HG03196 (cell line): ENCODE results near the gene BAIAP2.

ENCODE experiments used
- ATAC-seq: cut with Tn5 transposase; IDR thresholded peaks from one replicate; pipeline ENCODE4 v1.9.1; 2021; ENCODE audit not compliant: unreplicated experiment

BAIAP2 gene

DNA sequence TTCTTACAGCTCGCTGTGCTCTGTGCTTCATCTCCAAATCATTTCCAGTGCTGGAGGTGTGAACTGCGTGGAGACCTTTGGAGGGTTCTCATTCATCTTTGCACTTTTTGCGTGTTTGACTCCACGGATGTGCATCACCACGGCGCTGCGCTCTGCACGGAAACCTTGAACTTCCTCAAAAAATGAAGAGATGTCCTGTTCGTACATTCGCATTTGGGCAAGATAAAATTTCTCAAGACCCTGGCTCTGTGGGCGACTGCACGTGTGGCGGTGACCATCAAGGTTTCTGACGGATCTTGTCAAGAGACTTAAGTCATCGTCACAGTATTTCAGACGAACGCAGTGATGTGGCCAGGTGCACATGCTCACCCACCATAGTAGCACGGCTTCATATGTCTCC is 120.0 kb downstream of the BAIAP2 start:
- no peak for ATAC-seq

- ATAC-seq: no peak
These were observed 122.2 kb downstream of the BAIAP2 start for GRCh38 chr17:81156866-81157805.

DNA sequence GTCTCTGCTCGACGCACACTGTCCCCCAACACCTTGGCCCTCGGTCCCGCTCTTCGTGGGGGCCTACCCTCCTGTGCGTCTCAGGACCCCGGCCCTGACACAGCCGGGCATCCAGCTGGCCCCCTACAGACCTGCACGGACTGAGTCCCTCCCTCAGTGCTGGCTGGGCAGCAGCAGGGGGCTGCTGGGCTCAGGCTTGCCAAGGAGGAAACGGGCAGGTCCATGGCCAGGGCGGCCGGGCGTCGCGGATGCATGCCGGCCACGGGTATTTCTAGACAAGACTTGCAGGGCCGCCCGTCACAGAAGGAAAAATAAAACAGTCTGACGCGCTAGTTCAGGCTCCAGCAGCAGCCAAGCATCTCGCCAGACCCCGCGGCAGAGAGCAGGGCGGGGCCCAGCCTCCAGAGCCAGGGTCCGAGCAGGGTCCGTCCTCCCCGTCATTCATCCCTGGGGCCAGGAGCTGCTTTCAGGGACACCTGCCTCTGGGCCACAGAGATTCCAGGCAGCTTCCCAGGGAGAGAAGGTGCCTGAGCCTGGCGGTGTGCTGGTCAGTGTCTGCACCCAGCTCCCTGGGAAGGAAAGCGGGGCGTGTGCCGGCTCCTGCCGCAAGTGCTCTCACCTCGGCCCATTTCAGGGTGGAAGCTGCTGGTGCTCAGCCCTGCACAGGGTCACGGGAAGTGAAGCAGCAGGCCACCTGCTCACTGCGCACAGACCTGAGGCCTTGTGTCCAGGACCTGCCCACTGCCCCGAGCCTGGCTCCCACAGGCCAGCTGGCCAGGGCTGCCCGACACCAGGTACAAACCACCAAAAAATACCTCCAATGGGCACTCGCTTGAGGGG is 123.1 kb downstream of the BAIAP2 start:
- ATAC-seq: no peak

DNA sequence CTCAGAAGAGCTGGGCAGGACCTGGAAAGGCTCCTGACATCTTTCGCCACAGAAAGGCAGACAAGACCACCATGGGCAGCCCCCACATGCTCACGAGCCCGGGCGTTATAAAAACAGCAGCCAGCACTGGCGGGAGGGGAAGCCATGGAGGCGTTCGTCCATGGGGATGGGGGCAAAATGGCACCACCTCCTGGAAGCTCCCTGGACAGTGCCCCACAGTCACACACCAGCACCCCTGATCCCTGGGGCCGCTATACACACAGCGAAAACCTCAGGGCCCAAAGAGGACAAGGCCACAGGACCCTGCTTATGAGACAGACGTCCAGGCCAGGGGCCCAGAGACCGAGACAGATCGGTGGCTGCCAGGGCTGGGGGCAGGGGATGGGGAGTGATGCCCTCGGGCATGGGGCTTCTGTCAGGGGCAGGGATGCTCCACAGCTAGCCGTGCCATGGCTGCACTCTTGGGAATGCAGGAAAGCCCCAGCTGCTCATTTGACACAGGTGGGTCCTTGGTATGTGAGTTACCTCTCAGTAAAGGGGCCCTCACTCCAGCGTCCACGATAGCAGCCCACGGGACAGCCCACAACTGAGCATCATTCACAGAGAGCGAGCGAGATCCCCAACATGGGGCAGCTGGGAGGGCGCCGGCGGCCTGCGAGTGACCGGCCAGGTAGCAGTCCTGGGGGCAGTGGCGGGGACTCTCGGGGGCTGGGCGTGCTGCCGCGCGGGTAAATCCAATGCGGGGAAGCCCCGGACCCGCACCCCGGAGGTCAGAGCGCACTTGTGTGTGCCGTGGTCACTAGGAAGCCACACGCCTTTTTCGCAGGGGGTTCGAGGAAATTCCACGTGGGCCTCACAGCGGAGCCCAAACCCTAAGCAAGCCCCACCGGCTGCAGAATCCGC is 124.0 kb downstream of the BAIAP2 start:
- ATAC-seq: no peak

DNA sequence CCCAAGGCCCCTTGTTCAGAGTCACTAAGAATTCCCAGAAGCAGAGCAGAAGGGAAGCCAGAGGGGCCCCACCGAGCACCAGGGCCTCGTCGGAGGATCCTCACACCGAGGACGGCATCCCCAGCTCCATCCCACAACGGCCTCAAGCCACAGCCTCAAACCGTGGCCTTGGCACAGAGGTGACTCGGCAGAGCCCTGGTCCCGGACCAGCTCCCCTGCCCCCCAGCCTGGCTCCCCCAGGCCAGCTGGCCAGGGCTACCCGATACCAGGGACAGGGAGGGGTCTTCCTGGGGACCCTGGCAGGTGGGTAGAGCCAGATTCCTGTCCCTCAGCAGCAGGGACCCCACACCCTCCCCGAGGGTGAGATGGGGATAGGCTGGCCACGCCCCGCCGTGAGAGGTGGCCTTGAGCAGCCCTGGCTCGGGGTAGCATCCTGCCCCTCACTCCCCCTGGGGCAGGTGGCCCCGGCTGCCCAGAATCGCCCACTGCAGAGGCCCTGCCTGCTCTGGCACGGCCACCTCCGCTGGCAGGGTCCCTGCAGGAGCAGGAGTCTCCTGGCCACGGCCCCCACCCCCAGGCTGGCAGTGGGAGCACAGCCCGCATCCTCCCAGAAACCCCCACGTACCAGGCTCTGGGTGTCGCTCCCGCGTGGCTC is 124.8 kb downstream of the BAIAP2 start:
- ATAC-seq: no peak

DNA sequence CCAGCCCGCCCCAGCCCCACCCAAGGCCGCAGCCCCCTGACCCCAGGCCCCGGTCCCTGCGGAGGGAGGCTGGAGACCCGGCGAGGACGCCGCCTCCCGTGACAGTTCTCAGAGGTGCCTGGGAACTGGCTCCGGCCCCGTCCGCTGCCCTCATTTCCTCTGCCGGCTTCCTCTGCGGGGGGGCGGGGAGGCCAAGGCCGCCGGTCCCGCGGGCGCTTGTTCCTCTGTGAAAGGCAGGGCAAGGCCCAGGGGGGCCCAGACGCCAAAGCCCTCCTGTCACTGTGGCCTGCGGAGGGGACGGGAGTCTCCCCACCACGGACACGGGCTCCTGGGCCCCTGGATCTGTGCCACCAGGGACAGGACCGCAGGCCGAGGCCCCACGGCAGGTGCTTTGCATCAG is 125.4 kb downstream of the BAIAP2 start:
- ATAC-seq: no peak

DNA sequence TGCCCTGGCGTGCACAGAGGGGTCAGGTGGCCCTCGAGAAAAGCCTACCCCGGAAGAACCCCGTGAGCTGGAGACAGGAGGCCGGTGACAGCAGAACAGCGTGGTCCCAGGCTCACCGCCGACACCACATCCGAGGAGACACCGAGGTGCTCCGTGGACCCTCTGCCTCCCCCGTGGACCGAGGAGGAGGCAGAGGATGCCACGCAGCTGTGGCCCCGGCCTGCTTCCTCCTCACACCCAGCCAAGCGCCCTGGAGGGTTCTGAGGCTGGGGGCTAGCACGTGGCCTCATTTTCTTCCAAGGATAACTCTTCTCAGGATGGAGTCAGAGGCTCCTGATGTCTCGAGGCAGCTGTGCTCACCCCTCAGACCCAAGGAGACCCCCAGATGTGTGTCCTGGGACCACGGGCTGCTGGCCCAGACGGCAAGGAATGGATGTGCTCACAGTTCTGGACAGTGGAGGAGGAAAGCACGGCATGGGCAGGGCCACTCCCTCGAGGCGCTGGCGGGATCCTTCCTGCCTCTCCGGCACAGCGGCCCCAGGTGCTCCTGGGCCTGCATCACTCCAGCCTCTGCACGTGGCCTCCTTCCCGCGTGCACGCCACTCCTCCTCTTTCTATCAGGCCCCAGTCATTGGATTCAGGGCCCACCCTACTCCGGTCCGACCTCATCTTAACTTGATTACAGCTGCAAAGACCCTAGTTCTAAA is 125.9 kb downstream of the BAIAP2 start:
- no peak for ATAC-seq

- no peak for ATAC-seq
These were observed 126.6 kb downstream of the BAIAP2 start for GRCh38 chr17:81161536-81161935.

DNA sequence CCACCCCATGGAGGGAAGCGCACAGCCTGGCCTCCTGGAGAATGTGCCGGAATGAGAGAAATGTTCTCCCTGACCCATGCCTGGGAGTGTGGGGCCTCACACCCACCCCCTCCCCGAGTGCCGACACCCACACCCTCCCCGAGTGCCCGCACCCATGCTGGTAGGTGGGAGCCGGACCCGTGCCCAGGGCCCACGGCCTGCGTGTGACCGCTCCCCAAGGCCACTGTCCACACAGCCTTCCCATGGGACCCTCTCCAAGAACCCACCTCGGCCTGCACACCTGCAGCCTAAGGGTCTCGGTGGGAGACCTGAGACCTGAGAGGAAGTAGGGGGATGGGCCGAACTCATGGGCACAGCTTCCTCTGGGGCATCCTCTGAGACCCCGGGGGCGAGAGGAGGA is 127.0 kb downstream of the BAIAP2 start:
- ATAC-seq: no peak

- no peak for ATAC-seq
These were observed 127.5 kb downstream of the BAIAP2 start for GRCh38 chr17:81162491-81162890.

GRCh38 chr17:81163051-81163695 is 128.2 kb downstream of the BAIAP2 start:
- ATAC-seq: no peak

GRCh38 chr17:81163703-81164370 is 128.9 kb downstream of the BAIAP2 start:
- ATAC-seq: no peak

- ATAC-seq: no peak
These were observed 129.7 kb downstream of the BAIAP2 start for GRCh38 chr17:81164371-81165245.

DNA sequence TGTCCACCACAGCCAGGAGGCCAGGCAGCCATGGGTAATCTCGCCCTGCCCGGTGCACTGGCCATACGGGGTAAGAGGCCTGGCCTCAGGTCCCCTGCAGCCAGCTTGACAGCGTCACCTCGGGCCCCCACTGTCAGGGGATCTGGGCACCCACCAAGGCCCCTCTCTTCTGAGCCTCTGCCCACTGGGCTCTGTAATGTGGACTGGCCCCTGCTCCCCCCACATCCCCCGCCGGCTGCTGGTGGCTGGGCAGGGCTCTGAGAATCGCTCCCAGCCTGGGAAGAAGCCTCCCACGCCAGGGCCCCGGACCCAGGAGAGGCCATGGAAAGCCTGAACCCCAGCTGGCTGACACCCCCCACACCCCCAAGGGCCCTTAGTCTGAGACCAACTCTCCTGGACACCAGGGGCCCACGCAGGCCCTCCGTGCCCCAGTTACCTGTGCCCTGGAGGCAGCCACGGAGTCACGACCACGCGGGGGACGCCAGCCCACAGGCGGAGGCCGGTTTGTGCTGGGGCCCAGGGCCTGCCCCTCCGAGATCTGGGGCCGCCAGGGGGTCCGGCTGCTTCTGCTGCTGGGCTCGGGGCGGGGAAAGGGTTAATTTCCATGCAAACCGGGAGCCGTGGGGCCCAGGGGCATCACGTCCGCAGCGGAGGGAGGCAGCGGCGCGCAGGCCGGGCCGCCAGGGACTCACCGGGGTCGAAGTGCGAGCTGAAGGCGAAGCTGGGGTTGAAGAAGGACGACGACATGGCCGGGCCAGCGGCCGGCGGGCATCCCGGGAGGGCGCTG is 130.5 kb downstream of the BAIAP2 start, which contains the start of gene PVALEF:
TSS of gene PVALEF (plus strand) at position 262 of the 787 bp plus-strand sequence. CDS start 15,720 bp downstream, outside the sequence.
- no peak for ATAC-seq

DNA sequence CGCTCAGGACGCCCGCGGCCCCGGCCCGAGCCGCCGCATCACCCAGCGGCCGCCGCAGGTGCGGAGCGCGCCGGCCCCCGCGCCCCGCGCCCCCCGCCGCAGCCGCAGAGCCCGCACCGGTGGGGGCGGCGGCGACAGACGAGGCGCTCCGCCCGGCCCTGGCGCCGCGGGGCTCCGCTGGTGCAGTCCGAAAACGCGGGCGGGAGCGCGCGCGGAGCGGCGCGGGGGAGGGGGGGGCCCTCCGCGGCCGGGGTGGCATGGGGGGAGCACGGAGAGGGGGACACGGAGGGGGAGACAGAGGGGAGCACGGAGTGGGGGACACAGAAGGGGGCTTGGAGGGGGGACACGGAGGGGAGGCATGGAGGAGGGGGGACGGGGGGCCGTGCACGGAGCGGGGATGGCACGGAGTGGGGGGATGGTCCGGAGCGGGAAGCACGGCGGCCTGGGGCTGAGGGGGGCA is 131.1 kb downstream of the BAIAP2 start, which contains the start of gene AATK:
TSS of gene AATK (minus strand) at position 189 of the 460 bp plus-strand sequence. CDS start 229 bp downstream, outside the sequence.
- no peak for ATAC-seq
